Measurements from ENCODE around the gene LTF. TPM values are rescaled to one million over a fixed set of nuclear protein-coding genes. Genes with fewer than 3 reads are reported as not detected.

LTF gene
- total RNA-seq, 1 donor from 2014 or later, result not detected

GRCh38 chr3:46454606-46455005, 10.1 kb downstream of the LTF start:
- no peak overlapping the region for H3K4me3 ChIP-seq (ENCODE audit: low read depth, low read length)
- no peak for DNase-seq (ENCODE audit: low read depth)
- no peak for TF ChIP-seq CTCF (conservative IDR thresholded peaks at IDR 0.05; ENCODE audit: low read depth, low read length)

GRCh38 chr3:46454209-46454595, 10.5 kb downstream of the LTF start:
- H3K4me3 ChIP-seq (ENCODE audit: low read depth, low read length), result no peak overlapping the region
- TF ChIP-seq CTCF (conservative IDR thresholded peaks at IDR 0.05; ENCODE audit: low read depth, low read length), result no peak
- DNase-seq (ENCODE audit: low read depth), result no peak

- TF ChIP-seq CTCF (conservative IDR thresholded peaks at IDR 0.05; ENCODE audit: low read depth, low read length), result no peak
- H3K4me3 ChIP-seq (ENCODE audit: low read depth, low read length), result no peak overlapping the region
- no peak for DNase-seq (ENCODE audit: low read depth)
Observed at GRCh38 chr3:46453526-46454208, 11.0 kb downstream of the LTF start.

- DNase-seq (ENCODE audit: low read depth), result no peak
- TF ChIP-seq CTCF (conservative IDR thresholded peaks at IDR 0.05; ENCODE audit: low read depth, low read length), result peak; percentile 74
- H3K4me3 ChIP-seq (ENCODE audit: low read depth, low read length), result no peak overlapping the region
Observed at GRCh38 chr3:46449755-46450552, 14.8 kb downstream of the LTF start.

GRCh38 chr3:46448721-46449120, 16.0 kb downstream of the LTF start:
- TF ChIP-seq CTCF (conservative IDR thresholded peaks at IDR 0.05; ENCODE audit: low read depth, low read length), result no peak
- no peak overlapping the region for H3K4me3 ChIP-seq (ENCODE audit: low read depth, low read length)
- no peak for DNase-seq (ENCODE audit: low read depth)

- no peak for TF ChIP-seq CTCF (conservative IDR thresholded peaks at IDR 0.05; ENCODE audit: low read depth, low read length)
- no peak for DNase-seq (ENCODE audit: low read depth)
- H3K4me3 ChIP-seq (ENCODE audit: low read depth, low read length), result no peak overlapping the region
Observed at GRCh38 chr3:46447228-46447985, 17.3 kb downstream of the LTF start.
